ENCODE results near the gene NCOA1.

The NCOA1 gene

GRCh38 chr2:24742730-24743129 is 251.7 kb downstream of the NCOA1 start:
- Histone ChIP-seq H3K4me3 (replicated peaks; ENCODE audit: insufficient read depth, low read length) (no peak overlapping the region), H3K27ac (replicated peaks) (no peak overlapping the region), H3K27me3 (ENCODE audit: insufficient read depth, poor library complexity, severe bottlenecking) (no peaks in the 10 kb centered on the region)
- no peak for TF ChIP-seq POLR2AphosphoS5 (IDR thresholded peaks at IDR 0.05; ENCODE audit: low read depth)
- no peak for DNase-seq (ENCODE audit: low read depth in 1 of 2, low spot score in 1 of 2)

GRCh38 chr2:24743924-24744323 is 252.9 kb downstream of the NCOA1 start:
- no peaks in the 10 kb centered on the region for H3K27me3 ChIP-seq (ENCODE audit: insufficient read depth, poor library complexity, severe bottlenecking)
- no peak for DNase-seq (ENCODE audit: low read depth in 1 of 2, low spot score in 1 of 2)
- no peak overlapping the region for H3K27ac ChIP-seq (replicated peaks)
- TF ChIP-seq, protein P1, sequence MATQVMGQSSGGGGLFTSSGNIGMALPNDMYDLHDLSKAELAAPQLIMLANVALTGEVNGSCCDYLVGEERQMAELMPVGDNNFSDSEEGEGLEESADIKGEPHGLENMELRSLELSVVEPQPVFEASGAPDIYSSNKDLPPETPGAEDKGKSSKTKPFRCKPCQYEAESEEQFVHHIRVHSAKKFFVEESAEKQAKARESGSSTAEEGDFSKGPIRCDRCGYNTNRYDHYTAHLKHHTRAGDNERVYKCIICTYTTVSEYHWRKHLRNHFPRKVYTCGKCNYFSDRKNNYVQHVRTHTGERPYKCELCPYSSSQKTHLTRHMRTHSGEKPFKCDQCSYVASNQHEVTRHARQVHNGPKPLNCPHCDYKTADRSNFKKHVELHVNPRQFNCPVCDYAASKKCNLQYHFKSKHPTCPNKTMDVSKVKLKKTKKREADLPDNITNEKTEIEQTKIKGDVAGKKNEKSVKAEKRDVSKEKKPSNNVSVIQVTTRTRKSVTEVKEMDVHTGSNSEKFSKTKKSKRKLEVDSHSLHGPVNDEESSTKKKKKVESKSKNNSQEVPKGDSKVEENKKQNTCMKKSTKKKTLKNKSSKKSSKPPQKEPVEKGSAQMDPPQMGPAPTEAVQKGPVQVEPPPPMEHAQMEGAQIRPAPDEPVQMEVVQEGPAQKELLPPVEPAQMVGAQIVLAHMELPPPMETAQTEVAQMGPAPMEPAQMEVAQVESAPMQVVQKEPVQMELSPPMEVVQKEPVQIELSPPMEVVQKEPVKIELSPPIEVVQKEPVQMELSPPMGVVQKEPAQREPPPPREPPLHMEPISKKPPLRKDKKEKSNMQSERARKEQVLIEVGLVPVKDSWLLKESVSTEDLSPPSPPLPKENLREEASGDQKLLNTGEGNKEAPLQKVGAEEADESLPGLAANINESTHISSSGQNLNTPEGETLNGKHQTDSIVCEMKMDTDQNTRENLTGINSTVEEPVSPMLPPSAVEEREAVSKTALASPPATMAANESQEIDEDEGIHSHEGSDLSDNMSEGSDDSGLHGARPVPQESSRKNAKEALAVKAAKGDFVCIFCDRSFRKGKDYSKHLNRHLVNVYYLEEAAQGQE (IDR thresholded peaks at IDR 0.05; ENCODE audit: insufficient replicate concordance, low read depth) = no peak
- TF ChIP-seq GABPA (IDR thresholded peaks at IDR 0.05; ENCODE audit: low read depth) (no peak), POLR2AphosphoS5 (IDR thresholded peaks at IDR 0.05; ENCODE audit: low read depth) (no peak), SPI1 (IDR thresholded peaks at IDR 0.05; ENCODE audit: borderline replicate concordance, low read depth) (no peak)
- TF ChIP-seq, protein P2, sequence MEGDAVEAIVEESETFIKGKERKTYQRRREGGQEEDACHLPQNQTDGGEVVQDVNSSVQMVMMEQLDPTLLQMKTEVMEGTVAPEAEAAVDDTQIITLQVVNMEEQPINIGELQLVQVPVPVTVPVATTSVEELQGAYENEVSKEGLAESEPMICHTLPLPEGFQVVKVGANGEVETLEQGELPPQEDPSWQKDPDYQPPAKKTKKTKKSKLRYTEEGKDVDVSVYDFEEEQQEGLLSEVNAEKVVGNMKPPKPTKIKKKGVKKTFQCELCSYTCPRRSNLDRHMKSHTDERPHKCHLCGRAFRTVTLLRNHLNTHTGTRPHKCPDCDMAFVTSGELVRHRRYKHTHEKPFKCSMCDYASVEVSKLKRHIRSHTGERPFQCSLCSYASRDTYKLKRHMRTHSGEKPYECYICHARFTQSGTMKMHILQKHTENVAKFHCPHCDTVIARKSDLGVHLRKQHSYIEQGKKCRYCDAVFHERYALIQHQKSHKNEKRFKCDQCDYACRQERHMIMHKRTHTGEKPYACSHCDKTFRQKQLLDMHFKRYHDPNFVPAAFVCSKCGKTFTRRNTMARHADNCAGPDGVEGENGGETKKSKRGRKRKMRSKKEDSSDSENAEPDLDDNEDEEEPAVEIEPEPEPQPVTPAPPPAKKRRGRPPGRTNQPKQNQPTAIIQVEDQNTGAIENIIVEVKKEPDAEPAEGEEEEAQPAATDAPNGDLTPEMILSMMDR (IDR thresholded peaks at IDR 0.05; ENCODE audit: insufficient read depth, low read length) = no peak
- H3K4me3 ChIP-seq (replicated peaks; ENCODE audit: insufficient read depth, low read length) = no peak overlapping the region

DNA sequence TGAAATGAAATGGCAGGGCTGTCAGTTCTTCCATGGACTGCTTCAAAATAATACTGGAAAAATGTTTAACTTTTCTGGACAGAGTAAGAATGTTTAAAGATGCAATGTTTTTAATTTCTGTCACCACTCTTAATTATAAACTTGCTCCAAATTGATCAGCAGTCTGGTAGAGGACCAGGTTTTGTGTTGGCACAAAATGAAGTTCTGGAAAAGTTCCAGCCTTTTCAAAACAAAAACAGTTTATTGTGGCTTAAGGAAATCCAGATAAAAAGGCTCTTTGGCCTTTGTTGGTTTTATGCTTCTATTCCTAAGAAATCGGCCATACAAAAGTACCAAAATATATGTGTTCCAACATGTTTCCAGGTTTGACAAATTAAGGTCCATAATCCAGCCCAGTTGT is 253.3 kb downstream of the NCOA1 start:
- no peaks in the 10 kb centered on the region for H3K27me3 ChIP-seq (ENCODE audit: insufficient read depth, poor library complexity, severe bottlenecking)
- DNase-seq (ENCODE audit: low read depth in 1 of 2, low spot score in 1 of 2) = no peak
- TF ChIP-seq SPI1 (IDR thresholded peaks at IDR 0.05; ENCODE audit: borderline replicate concordance, low read depth) = no peak
- TF ChIP-seq, protein P1 (IDR thresholded peaks at IDR 0.05; ENCODE audit: insufficient replicate concordance, low read depth) = no peak
- no peak for TF ChIP-seq POLR2AphosphoS5 (IDR thresholded peaks at IDR 0.05; ENCODE audit: low read depth)
- TF ChIP-seq, protein P2 (IDR thresholded peaks at IDR 0.05; ENCODE audit: insufficient read depth, low read length) = no peak
- no peak overlapping the region for H3K27ac ChIP-seq (replicated peaks)
- H3K4me3 ChIP-seq (replicated peaks; ENCODE audit: insufficient read depth, low read length) = no peak overlapping the region

- TF ChIP-seq, protein P2 (IDR thresholded peaks at IDR 0.05; ENCODE audit: insufficient read depth, low read length) = no peak
- TF ChIP-seq, protein P1 (IDR thresholded peaks at IDR 0.05; ENCODE audit: insufficient replicate concordance, low read depth) = no peak
- TF ChIP-seq SPI1 (IDR thresholded peaks at IDR 0.05; ENCODE audit: borderline replicate concordance, low read depth) (no peak), GABPA (IDR thresholded peaks at IDR 0.05; ENCODE audit: low read depth) (no peak), POLR2AphosphoS5 (IDR thresholded peaks at IDR 0.05; ENCODE audit: low read depth) (no peak)
- DNase-seq (ENCODE audit: low read depth in 1 of 2, low spot score in 1 of 2) = no peak
- no peaks in the 10 kb centered on the region for H3K27me3 ChIP-seq (ENCODE audit: insufficient read depth, poor library complexity, severe bottlenecking)
- H3K27ac ChIP-seq (replicated peaks) = no peak overlapping the region
- H3K4me3 ChIP-seq (replicated peaks; ENCODE audit: insufficient read depth, low read length) = no peak overlapping the region
Observed at GRCh38 chr2:24745825-24746224, 254.8 kb downstream of the NCOA1 start.

Data from HL-60 (cell line).